Nephron (organoid): Measurements from ENCODE around the gene YIPF1.

Experiments
- H3K27ac Mint-ChIP-seq, 3 experiments: 2 replicates each; pipeline ENCODE4 v1.8.0; 2020; ENCODE audit warnings: mixed read lengths in 3 of 3, mild to moderate bottlenecking in 2 of 3, moderate library complexity in 1 of 3
- H3K27me3 Mint-ChIP-seq: 2 replicates; pipeline ENCODE4 v1.8.0; 2021; ENCODE audit warnings: low read depth, mild to moderate bottlenecking, moderate library complexity, mixed read lengths
- H3K36me3 Mint-ChIP-seq: 2 replicates; pipeline ENCODE4 v1.8.0; 2020; ENCODE audit warnings: low read depth, mixed read lengths
- H3K4me1 Mint-ChIP-seq: 2 replicates; pipeline ENCODE4 v1.8.0; 2020; ENCODE audit warnings: mixed read lengths
- H3K4me3 Mint-ChIP-seq, 3 experiments: 2 replicates each; pipeline ENCODE4 v1.8.0; 2020; ENCODE audit warnings: mild to moderate bottlenecking in 3 of 3, mixed read lengths in 3 of 3, moderate library complexity in 2 of 3
- H3K9me3 Mint-ChIP-seq: 2 replicates; pipeline ENCODE4 v1.8.0; 2020; ENCODE audit warnings: mixed read lengths
- TF ChIP-seq, protein P1 (sequence below), 3 experiments: fragments of 200-600 bp; sonication (generic); IDR thresholded peaks; one replicate each; pipeline ENCODE4 v1.5.0; 2021; ENCODE audit warnings: antibody characterized with exemption in 3 of 3; ENCODE audit not compliant: unreplicated experiment in 3 of 3

YIPF1 gene

DNA sequence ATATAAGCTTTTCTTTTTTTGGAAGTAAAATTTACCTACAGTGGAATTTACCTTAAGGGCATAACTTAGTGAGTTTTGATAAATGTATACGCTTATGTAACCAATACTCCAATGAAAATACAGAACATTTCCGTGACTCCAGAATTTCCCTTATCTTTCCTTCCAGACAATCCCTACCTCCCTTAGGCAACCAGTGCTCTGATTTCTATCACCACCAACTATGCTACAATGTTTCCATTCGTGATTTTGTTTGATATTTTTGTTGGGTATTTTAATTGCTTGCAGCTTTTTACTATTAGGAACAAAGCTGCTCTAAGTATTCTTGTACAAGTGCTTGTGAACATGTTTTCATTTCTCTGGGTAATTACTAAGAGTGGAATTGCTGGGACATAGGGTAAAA lies 41.3 kb upstream of the YIPF1 start:
- Mint-ChIP-seq H3K27me3 (no peaks in the 10 kb centered on the region), H3K27ac (no peak overlapping the region)
- TF ChIP-seq, protein P1, sequence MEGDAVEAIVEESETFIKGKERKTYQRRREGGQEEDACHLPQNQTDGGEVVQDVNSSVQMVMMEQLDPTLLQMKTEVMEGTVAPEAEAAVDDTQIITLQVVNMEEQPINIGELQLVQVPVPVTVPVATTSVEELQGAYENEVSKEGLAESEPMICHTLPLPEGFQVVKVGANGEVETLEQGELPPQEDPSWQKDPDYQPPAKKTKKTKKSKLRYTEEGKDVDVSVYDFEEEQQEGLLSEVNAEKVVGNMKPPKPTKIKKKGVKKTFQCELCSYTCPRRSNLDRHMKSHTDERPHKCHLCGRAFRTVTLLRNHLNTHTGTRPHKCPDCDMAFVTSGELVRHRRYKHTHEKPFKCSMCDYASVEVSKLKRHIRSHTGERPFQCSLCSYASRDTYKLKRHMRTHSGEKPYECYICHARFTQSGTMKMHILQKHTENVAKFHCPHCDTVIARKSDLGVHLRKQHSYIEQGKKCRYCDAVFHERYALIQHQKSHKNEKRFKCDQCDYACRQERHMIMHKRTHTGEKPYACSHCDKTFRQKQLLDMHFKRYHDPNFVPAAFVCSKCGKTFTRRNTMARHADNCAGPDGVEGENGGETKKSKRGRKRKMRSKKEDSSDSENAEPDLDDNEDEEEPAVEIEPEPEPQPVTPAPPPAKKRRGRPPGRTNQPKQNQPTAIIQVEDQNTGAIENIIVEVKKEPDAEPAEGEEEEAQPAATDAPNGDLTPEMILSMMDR (IDR thresholded peaks at IDR 0.05; ENCODE audit: unreplicated experiment in 3 of 3) = no peak

DNA sequence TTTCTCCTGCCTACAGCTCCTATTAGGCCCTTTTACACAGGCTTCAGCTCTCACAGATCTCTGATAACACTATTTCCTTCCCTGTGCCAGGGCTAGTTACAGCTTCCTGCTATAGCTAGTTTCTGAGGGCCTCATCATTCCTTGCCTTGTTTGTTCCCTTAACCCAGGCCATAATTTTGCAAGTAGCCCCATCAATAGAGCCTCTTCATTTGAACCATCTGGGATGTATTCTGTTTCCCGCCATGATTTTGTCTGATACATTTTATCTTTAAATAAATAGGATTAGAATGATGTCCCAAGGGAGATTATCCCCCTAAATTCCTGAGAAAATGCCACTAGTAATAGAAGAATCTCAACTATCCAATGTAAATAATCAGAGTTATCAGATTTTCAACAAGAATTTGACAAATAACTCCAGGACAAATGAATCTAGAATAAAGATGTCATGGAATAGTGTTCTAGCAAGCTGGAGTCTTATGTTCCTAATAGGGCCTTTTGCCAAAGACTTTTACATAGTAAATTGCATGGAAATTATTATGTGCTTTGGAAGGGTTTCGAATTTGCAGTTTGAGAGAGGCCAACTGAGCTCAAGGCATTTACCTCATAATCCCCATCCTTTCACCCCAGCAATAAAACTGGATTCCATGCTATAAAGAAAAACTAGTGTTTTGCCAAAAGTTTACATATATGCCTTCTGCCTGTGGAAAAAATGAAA lies 39.8 kb upstream of the YIPF1 start:
- Mint-ChIP-seq H3K27me3 (no peaks in the 10 kb centered on the region), H3K4me3 (no peak overlapping the region), H3K36me3 (peaks cover 80% of the 10 kb centered on the region), H3K27ac (peak overlapping the region; percentile 35 to 67 (median 56)), H3K4me1 (peaks cover 10% of the 10 kb centered on the region), H3K9me3 (peaks cover 20% of the 10 kb centered on the region)
- TF ChIP-seq, protein P1 (IDR thresholded peaks at IDR 0.05; ENCODE audit: unreplicated experiment in 3 of 3) = no peak

More for the DNA sequence above, 41.3 kb upstream of the YIPF1 start:
- Mint-ChIP-seq H3K4me3 (no peak overlapping the region), H3K36me3 (peaks cover 87% of the 10 kb centered on the region), H3K4me1 (peaks cover 10% of the 10 kb centered on the region), H3K9me3 (peaks cover 26% of the 10 kb centered on the region)

DNA sequence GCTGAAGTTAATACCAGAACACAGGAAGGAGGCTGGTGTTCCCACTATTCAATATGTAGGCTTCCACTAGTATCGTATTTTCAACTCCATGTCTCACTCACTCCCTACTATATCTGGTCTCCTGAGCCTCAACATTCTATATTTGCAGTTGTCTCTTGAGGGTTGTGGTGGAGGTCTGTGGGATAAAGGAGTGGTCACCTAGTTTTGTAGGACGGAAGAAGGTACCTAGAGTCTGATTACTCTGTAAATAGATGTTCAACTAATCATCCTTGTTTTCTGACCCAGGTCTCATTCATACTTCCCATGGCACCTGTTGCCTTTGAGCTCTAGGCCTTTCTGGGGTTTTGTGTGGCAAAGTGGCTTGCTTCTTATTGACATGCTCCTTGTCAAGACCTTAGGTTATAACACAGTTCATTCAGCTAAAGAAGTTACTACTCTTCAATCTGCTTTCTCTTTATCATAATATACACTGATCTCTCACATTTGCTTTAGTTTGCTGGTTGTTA lies 37.8 kb upstream of the YIPF1 start:
- no peak overlapping the region for H3K27ac Mint-ChIP-seq
- H3K9me3 Mint-ChIP-seq = peaks cover 5% of the 10 kb centered on the region
- H3K36me3 Mint-ChIP-seq = peaks cover 79% of the 10 kb centered on the region
- no peaks in the 10 kb centered on the region for H3K27me3 Mint-ChIP-seq
- H3K4me3 Mint-ChIP-seq = no peak overlapping the region
- H3K4me1 Mint-ChIP-seq = peaks cover 10% of the 10 kb centered on the region
- TF ChIP-seq, protein P1 (IDR thresholded peaks at IDR 0.05; ENCODE audit: unreplicated experiment in 3 of 3) = no peak

DNA sequence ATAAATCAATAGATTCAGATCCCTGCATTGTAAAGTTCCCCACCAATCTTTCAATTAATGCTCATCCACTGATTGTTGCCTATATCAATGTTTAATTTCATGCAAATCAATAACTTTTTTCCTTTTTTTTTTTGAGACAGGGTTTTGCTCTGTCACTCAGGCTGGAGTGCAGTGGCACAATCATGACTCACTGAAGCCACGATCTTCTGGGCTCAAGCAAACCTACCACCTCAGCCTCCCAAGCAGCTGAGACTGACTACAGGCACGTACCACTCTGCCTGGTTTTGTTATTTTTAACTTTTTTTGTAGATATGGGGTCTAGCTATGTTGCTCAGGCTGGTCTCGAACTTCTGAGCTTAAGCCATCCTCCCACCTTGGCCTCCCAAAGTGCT lies 30.1 kb upstream of the YIPF1 start:
- Mint-ChIP-seq H3K4me3 (no peak overlapping the region), H3K27ac (no peak overlapping the region), H3K27me3 (no peaks in the 10 kb centered on the region), H3K4me1 (peaks cover 12% of the 10 kb centered on the region), H3K36me3 (peaks cover 75% of the 10 kb centered on the region), H3K9me3 (peaks cover 3% of the 10 kb centered on the region)
- TF ChIP-seq, protein P1 (IDR thresholded peaks at IDR 0.05; ENCODE audit: unreplicated experiment in 3 of 3) = no peak

DNA sequence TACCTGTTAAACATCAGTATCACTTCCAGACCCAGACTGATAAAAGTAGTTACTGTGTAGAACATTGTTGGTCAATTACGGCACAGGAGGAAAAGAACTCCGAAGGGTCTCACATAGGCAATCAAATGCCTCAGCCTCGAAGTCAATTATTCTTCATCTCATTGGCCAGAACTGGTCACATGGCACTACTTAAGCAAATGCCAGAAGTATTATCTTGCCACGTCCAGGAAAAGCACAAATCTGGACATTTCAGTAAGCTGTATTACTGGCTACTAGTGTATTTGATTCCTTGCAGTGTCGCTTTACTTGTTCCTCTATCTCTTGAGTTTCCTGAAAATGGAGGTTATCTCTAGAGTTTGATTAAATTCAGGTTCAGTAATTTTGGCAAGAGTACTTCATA lies 28.7 kb upstream of the YIPF1 start:
- H3K27me3 Mint-ChIP-seq = no peaks in the 10 kb centered on the region
- TF ChIP-seq, protein P1 (IDR thresholded peaks at IDR 0.05; ENCODE audit: unreplicated experiment in 3 of 3) = no peak
- H3K36me3 Mint-ChIP-seq = peaks cover 64% of the 10 kb centered on the region
- no peak overlapping the region for H3K4me3 Mint-ChIP-seq
- H3K27ac Mint-ChIP-seq = no peak overlapping the region
- H3K9me3 Mint-ChIP-seq = peaks cover 3% of the 10 kb centered on the region
- peaks cover 21% of the 10 kb centered on the region for H3K4me1 Mint-ChIP-seq
